NCI-H510A treated with DMSO at 0.1 percent for 48 hours (cell line): ENCODE results near the gene ASTL.

ENCODE experiments used
- DNase-seq: peaks from one replicate; lab custom pipeline; 2025; lab: John Stamatoyannopoulos, UW

The ASTL gene

DNA sequence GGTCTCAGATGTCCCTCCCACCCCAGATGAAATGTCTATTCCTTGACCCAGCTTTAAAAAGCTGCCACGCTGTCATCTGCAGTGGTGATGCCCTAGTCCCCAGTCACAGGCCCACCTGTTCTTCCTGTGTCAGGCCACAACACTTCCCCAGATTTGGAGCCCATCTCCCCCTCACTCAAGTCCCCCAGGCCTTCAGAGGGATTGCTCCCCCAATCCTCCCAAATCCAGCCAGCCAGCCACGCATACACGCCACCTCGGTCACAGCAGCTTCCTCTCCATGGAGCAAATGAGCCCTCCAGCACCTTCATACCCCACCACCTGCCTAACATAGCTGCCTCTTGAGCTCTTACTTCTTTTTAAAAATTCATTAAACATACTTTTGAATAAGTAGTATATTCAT, 7.8 kb downstream of the ASTL start:
- DNase-seq, result no peak

DNA sequence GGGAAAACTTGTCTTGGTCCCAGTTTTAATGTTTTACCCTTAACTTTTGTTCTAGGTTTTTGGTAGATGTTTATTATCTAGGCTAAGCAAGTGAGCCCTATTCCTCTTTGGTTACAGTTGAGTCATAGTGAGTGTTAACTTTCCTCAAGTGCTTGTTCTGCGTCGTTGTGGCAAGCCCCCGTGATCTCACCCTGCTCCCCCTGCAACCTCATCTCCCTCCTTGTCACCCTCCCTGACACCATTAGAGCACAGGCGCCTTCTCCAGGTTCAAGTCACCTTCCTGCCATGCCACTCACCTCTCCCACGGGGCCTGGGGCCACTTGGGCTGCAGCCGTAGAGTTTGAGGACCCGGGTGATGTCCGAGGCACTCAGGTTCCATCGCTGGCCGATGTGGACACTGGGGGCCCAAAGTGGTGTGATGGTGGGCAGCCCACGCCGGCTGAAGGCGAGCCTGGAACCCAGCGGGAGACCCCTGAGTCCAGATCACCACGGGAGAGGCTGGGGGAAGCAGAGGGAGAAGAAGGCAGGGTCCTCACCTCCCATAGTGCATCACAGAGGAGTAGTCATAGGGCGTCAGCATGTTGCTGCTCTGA, 8.7 kb downstream of the ASTL start:
- no peak for DNase-seq

DNA sequence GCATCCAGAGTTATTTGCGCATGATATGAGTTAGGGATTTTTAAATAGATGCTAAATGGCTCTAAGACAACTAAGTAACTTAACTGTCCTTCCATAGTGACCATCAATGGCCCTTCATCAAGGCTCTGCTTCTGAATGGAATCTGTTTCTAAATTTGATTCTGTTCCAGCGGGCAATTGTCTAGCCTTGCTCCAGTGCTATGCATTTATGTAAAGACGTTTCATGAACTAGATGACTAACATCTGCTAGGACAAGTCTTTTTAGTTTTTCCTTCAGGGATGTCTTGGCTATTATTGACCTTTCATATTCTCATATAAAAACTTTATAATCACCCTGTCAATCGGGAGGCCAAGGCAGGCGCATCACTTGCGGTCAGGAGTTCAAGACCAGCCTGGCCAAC, 9.8 kb downstream of the ASTL start:
- DNase-seq, result no peak

DNA sequence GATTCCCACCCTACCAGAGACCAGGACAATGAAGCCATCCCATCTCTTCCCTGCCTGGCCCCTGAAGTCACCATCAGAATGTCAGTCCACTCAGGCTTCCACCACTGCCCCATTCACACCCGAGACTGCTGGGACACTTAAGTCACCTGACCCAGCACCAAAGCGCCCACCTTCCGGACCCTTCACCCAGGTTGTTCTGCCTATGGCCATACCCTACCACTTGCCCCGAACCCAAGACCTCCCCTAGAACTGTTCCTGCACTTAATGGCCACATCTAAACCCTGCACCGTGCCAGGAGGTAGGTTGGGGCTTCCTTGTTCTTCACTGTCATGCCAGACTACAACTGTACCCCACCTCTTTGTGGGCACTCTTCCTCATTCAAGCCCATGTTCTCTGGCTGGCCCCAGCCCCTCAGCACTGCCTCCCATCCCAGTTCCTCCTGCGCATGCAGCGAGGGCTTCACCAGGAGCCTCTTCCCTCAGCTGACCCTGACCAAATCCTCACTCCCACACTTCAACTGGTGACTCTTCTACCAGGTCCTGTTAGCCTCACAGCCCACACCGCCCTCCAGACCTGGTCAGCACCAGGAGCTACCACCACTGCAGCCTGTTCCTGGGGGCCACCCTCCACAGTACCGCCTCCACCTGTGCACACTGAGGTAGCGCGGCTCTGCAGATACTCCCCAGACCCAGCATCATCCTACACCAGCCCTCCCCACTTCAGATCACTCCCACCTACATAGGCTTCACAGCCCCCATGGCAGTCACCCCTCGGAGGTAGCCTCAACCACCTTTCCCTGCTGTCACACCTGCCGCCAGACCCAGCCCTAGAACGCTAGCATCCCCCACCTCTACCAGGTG, 13.7 kb downstream of the ASTL start:
- no peak for DNase-seq

DNA sequence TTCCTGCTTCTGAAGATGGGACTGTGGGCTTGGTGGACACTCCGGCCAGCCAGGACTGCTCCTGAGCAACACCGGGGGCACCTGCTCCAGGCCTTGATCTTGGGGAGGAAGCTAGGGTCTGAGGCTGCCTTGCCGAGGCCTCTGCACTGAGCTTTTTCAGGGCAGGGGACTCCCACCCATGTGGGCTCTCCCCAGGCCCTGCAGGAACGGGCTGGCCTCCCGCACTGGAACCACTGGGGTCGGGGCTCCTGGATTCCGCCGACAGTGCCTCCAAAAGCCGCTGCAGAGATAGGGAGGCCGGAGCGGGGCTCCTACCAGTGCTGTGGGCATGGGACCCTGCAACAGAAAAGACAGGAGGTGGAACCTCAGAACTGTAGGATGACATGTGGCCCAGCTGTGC, 14.4 kb downstream of the ASTL start:
- no peak for DNase-seq

DNA sequence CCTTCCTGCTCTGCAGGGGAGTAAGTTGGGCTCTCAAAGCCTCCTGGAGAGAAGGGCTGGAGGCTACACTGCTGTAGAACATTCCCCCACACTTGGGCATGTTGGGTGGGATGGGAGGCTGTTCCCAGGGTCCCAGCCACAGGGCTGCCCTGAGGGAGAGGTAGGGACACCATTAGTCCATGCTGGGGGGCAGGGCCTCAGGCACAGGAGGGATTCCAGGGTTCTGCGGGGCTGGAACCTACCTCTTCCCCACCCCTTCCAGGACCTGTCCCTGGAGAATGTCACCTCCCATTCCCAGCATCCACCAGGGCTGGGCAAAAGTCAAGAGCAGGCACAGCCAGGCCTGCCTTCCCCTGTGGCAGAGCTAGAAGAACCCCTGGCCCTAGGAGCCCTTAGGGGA, 15.0 kb downstream of the ASTL start:
- no peak for DNase-seq

DNA sequence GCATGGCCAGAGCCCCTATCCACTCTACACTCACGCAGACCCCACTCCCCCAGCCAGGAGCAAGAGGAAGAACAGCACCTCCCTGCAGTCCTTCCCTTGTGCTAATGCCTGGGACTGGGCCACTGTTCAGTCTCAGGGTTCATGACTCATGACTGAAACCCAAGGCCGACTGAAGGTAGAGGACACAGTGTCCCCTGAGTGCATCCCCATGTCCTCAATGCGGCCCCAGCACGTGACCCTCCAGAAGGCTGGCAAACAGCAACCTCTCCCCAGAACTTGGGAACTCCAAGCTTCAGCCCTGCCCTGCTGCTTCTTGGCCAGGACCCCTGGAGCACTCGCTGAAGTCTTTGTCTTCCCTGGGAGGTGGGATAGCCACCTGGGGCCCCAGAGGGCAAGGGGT, 15.9 kb downstream of the ASTL start:
- DNase-seq, result no peak

DNA sequence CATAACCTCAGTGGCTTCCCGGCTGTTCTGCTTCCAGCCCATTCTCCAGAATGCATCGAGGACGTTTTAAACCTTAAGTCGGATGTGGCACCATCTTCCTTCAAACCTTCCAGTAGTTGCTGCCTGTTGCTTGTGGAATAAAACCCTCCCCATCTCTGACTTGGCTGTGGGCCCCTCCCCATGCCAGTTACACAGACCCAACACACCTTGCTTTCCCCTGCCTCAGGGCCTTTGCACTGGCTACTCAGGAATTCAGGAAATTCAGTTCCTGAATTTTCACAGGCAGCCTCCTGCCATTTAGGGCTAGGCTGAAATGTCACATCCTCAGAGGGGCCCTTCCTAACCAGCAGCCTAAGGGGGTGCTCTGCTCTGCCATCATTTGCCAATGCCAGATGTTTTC, 16.9 kb downstream of the ASTL start:
- DNase-seq, result no peak

DNA sequence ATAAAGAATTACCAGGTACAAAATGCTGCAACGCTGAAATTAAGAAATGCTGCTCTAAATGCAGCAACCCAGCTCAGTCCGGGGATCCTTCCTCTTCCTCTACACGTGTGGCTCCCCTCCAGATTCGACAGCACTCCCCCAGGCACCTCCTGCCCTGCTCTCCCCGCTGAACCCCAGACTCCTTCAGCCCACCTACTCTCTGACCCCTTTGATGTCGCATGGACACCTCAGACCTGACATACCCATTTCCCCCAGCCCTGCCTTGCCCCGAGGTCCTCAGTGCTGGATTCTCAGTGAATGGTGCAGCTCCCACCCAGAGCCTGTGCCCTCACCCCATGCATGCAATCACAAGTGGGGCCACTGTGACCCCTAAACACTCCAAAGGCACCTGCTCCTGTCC, 17.3 kb downstream of the ASTL start:
- DNase-seq, result no peak

DNA sequence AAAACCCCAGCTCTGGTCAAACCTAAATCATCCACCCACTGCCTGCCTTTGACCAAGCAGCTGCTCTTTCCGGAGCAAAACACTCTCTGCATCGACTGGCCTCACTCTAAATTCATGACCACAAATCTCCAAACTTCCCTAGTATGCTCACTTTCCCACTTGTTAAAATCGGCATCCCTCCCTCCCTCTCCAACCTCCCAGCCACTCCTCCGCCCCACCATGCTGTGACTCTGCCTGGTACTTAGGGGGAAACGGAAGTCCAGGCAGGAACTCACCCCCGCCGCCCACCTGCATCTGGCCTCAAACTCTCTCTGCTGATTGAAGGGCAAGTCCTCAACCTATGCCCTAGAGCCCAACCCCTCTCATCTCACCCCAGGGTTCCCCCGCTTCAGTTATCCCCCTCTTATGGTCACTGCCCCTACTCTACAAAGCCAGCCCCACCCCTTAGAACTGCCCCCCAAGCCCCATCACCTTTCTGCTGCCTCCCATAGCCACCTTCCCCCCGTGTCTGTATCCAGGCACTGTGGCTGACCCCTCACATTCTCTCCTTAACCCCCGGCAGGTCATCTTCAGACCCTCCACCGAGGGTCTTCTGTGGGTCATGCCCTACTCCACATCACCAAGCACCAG, 18.1 kb downstream of the ASTL start:
- DNase-seq, result no peak

DNA sequence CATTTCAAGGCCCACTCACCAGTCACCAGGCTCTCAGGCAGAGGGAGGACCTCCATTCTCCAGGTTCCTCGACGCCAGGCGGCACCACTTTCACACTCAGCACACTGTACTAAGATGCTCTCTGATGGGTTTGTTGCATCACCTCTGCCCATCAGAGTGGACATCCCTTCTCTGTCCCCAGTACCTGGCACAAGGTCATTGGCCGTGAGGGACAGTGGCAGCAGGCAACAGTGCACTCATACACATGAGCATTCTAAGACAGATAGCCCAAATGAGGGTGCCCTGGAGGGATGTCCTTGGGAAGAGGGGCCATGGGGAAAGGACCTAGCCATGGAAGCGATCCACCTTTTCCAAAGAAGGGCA, 18.9 kb downstream of the ASTL start:
- no peak for DNase-seq

DNA sequence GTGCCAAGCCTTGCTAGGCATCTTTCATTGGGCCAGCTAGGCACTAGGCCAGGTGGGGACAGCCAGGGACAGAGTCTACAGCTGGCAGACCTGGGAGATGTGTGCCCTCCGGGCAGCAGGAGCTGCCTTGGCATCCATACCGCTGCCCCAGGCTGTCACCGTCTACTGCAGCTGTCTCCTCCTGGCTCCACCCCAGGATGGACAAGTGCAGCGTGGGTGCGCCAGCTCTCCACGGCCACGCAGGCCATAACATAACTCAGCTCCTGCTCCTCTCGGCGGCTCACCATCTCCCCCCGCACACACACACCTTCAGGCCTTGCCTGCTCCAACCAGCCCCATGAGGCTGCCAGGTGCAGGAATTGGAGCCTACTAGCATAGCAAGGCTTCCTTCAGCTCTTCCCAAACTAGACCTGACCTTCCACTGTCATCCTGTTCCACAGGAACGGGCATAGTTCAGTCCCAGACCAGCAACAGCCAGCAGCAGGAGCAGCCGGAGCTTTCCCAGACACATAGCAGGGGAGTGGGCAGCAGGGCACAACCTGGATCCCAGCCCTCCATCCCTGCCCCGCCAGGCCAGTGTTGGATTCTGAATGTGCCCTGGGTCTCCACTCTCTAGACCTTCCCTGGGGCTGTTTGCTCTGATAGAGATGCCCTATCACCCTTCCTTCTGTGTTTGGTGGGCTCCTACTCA, 19.5 kb downstream of the ASTL start:
- no peak for DNase-seq

DNA sequence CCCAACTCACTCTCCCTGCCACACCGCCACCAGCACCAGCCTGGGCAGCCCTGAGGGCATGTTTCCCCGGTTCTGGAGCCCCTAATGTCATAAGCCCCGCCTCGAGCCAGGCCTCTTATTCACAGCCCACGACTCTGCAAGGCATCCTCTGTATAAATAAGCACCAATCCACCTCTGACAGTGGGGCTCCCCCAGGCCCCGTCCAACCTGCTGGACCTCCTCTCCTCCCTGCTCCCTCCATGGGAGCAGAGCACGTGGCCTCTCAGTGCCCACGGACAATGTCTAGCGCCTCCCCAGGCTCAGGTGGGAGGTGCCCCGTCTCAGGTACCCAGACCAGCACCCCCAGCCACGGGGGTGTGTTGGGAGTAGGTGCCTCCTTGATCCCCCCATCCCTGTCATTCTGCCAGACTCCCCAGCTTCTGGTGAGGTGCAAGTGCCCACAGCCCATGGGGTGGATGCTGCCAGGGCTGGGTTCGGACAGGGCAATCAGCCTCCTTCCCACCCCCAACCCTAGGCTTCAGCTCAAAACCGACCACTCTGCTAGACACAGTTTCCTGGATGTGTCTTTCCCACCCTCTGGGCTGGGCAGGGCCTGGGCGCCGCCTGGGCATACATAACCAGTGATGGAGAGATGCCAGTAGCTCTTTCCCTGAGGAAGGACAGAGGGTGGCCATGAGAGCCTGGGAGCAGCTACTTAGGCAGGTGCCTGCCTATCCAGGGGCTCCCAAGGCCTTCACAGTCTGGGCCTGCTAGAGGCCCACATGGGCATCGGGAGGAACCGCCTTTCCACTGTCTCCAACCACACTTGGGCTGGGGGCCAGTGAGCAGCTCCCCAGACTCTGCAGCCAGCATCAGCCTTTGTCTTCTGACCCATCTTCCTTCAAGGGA, 20.4 kb downstream of the ASTL start:
- DNase-seq, result no peak

DNA sequence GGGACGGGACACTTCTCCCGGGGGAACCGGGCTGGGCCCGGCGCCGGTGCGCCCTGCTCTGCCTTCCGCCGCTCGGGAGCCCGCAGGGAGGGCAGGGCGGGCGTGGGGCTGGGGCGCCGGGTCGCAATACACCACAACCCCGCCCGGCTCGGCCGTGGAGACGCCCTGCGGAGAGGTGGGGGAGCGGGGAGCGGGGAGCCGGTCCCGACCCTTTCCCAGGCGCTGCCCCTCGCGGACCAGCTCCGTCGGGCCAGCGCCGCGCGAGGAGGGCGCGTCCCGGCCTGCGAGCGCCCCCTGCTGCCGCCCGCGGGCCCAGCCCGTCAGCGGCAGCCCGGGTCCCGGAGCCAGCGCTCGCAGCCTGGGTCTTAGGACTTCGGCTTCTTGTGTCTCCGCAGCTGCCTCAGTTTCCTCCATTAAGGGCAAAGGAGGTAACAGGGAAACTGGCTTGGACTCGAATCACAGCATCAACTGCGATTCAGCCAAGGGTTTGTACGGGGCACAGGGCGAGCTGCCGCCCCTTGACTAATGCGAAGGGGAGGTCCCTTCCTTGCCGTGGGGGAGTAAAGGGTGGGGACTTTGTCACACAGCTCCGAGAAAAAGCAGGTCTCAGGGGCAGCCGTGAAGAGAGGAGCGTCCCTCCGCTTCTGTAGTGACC, 21.3 kb downstream of the ASTL start:
- DNase-seq, result peak; percentile 4

DNA sequence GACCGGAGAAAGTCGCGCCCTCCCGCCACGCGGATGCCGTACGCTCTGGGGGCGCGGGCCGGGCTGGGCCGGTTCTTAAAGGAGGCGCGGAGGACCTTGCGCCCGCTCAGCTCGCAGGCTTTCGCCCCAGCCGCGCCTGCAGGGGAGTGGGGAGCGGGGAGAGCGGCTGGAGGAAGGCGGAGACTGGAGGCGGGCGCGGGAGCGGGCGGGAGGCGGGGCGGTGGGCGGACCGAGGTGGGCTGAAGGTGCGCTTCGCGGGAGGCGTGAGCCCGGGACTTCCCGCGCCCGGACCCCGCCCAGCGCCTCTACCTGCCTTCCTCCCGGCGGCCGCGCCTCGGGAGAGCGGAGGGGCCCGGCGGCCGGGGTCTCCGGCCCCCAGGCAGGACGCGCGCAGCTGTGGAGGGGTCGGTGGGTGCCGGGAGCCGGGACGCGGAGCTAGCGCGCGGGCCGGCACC, 21.9 kb downstream of the ASTL start, which contains the start of gene ADRA2B:
TSS of gene ADRA2B (minus strand) at position 148 of the 455 bp plus-strand sequence. CDS start 422 bp downstream, outside the sequence.
- peak; percentile 16 for DNase-seq

DNA sequence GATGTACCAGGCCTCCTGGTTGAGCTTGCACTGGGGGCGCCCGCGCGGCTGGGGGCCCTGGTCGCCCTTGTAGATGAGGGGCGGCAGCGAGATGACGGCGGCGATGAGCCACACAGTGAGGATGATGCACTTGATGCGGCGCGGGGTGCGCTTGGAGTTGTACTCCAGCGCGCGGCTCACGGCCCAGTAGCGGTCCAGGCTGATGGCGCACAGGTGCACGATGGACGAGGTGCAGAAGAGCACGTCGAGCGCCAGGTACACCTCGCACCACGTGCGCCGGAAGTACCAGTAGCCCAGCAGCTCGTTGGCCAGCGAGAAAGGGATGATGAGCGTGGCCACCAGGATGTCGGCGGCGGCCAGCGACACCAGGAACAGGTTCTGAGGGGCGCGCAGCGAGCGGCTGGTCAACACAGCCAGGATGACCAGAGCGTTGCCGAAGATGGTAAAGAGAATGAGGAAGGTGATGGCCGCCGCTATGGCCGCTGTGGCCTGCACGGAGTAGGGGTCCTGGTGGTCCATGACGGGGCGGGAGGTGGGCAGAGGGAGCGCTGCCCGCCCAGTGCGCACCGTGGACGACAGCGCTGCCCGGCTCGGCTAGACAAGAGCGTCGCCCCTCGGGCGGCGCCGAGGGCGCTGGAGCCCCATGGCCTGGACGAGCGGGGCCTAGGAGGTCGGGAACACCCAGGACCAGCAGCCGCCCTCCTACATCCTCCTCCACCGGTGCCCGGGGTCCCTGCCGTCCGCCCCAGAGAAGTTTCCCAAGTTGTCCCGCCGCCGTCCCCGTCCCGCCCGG, 22.5 kb downstream of the ASTL start:
- no peak for DNase-seq

DNA sequence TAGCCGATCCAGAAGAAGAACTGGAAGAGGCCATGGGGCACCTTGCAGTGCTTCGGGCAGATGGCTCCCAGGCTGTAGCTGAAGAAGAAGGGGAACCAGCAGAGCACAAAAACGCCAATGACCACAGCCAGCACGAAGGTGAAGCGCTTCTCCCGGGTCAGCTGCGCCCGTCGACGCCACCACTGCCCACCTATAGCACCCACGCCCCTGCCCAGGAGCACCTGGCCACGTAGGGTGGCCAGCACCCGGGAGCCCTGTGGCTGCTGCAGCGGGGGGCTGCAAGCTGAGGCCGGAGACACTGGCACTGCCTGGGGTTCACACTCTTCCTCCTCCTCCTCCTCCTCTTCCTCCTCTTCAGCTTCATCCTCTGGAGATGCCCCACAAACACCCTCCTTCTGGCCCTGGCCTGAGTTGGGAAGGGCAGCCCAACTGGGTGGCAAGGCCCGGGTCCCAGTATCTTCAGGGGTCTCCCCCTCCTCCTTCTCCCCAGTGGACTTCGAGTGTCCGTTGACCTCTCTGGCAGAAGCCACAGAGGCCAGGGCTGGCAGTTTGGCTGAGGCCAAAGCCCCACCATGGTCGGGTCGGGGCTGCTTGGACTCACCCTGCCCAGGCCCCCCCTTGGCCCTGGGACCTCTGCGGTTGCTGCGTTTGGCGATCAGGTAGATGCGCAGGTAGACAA, 23.3 kb downstream of the ASTL start:
- DNase-seq, result no peak

DNA sequence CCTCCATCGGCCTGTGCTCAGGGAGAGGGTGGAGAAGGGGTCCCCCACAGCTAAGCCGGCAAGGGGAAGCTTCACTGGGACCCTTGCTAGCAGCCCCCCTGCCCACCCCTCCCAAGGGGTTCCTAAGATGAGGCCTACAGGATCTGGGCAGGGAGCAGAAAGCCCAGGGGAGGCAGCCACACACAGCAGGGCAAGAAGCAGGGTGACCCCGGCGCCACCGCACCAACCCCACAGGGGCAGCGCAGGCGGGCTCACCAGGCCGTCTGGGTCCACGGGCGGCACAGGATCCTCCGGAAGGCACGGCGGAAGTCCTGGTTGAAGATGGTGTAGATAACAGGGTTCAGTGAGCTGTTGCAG, 23.8 kb downstream of the ASTL start:
- DNase-seq, result no peak

DNA sequence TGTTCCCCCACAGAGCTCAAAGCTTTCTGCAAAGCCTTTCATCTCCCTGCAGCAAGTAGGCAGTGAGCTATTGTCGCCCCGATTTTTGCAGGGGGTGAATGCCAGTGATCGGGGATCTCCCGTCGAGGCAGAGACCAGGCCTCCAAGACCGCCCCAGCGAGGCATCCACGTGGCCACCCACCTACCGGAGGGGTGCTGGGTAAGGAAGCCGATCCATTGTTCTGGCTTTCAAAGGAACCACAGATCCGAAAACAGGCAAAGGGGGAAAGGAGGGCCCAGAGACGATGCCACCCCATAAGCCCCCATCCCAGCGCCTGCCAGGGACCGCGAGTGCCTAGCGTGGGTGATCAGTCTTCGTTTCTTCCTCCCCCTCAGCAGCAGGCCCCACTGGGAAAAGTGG, 24.4 kb downstream of the ASTL start:
- DNase-seq, result no peak

DNA sequence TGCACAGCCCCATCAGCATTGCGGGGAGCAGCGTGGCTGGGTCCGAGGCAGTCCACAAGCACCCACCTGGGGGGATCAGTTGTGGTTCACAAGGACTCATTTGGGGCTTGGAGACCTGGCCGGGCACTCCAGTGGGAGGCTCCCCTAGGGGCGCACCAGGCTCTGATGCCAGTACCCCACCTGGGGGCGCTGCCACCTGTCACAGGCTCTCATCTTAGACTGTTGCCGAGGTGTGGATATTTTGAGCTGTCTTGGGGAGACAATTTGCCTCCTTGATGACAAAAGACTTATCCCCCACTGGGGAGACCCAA, 25.0 kb downstream of the ASTL start:
- DNase-seq, result no peak
